NCI-H2081 (cell line): ENCODE data around the gene WDR70.
"Not testable (repeated sequence)": the region's sequence is repeated elsewhere in the genome, so short reads cannot be mapped to it uniquely, and the experiment has no call there.

Source experiments
- DNase-seq, 2 experiments: peaks; one replicate each; lab custom pipeline; 2025; lab: John Stamatoyannopoulos, UW

WDR70 gene

GRCh38 chr5:37517686-37518085 lies 138.6 kb downstream of the WDR70 start:
- DNase-seq: no peak

- not testable (repeated sequence) for DNase-seq
Observed at GRCh38 chr5:37518356-37518755, 139.2 kb downstream of the WDR70 start.

DNA sequence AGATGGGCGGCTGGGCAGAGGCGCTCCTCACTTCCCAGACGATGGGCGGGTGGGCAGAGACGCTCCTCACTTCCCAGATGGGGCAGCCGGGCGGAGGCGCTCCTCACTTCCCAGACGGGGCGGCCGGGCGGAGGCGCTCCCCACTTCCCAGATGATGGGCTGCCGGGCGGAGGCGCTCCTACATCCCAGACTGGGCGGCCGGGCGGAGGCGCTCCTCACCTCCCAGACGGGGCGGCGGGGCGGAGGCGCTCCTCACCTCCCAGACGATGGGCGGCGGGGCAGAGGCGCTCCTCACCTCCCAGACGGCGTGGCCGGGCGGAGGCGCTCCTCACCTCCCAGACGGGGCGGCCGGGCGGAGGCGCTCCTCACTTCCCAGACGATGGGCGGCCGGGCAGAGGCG lies 140.2 kb downstream of the WDR70 start:
- no peak for DNase-seq

- DNase-seq: no peak
Observed at GRCh38 chr5:37519807-37520206, 140.7 kb downstream of the WDR70 start.

DNA sequence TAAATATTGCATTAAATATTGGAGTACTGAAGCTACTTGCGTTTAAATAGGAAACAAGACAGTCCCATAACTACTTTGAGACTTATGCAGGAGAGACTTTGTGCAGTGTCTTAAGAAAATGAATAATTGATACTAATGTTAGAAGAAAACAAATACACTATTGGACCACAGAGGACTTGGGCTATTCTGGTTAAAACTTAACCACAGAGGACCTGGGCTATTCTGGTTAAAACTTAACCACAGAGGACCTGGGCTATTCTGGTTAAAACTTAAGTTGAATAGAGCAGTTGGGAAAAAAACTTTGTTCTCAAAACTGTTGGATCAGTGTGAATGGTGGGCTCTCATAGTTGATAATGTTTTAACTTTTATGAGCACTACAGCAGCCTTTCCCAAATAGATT lies 141.7 kb downstream of the WDR70 start:
- DNase-seq: no peak

DNA sequence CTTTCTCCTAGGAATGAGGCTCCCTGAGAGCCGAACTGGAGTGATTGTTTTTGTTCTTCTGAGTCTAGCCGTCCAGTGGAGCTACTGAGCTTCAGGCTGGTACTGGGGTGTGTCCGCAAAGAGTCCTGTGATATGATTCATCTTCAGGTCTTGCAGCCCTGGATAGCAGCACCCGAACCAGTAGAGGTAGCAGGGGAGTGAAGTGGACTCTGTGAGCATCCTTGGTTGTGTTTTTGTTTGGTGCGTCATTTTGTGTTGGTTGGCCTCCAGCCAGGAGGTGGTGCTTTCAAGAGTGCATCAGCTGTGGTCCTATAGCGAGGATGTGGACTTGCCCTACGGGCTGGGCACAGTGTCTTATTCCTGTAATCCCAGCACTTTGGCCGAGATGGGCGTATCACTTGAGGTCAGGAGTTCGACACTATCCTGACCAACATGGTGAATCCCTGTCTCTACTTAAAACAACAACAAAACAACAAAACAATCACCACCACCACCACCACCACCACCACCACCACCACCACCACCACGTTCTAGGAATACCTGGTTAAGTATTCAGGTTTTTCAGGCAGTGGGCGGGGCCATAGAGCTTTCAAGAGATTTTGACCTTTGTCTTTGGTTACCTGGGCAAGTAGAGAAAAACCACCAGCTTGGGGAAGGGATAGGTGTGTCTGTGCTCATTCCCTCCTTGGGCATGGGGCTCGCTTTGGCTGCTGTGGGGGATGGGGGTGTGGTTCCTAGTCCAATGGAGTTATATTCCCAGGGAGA lies 154.0 kb downstream of the WDR70 start:
- no peak for DNase-seq

DNA sequence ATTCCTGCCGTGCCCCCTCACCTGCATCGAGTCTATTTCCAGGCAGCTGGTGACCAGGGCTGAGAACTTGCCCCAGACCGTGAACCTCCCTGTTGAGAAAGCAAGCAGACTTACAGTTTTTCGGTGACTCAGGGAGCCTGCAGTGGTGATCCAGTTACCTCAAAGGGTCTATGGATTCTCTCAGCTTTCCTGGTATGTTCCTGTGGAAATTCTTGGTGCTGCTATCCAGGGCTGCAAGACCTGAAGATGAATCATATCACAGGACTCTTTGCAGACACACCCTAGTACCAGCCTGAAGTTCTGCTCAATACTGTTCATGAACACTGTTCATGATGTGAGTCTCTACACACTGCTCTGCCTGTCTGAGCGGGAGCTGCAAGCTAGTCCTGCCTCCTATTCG lies 154.7 kb downstream of the WDR70 start:
- no peak for DNase-seq

- DNase-seq: no peak
Observed at GRCh38 chr5:37539459-37539858, 160.3 kb downstream of the WDR70 start.

DNA sequence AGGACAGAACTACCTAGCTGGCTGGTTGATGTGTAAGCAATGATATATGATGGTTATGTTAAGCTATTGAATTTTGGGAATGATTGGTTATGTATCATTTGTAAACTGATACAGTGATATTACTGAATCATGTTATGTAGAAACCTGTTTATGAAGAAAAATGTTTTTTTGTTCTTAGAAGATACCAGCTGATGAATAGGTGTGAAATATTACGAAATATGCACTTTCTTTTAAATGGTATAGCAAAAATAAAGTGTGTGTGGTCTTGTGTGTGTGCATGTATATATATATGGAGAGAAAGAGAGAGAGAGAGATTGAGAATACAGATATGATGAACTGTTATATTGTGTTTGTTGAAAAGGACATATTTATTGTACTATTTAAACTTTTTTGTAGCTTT lies 164.1 kb downstream of the WDR70 start:
- DNase-seq: no peak

GRCh38 chr5:37549411-37549810 lies 170.3 kb downstream of the WDR70 start:
- DNase-seq: no peak

DNA sequence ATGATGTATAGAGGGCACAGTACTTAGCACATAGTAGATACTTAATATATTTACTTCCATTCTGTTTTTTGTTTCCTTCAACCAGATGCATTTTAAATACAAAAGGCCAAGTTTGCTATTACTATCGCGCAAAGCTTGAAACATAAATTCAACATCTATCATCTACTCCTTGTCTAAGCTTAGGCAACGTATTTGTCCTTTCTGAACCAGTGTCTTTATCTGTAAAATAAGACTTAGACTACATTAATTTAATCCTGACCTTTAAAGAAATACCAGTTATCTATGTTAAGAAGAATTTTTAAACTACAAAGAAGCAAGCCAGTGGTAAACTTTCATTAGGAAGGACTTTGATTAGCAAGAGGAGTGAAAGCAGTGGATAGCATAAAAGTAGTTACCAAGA lies 173.0 kb downstream of the WDR70 start:
- DNase-seq: no peak

GRCh38 chr5:37552770-37553719 lies 173.9 kb downstream of the WDR70 start:
- no peak for DNase-seq

- DNase-seq: no peak
Observed at GRCh38 chr5:37553720-37554404, 174.7 kb downstream of the WDR70 start.

- no peak for DNase-seq
Observed at GRCh38 chr5:37554405-37554739, 175.3 kb downstream of the WDR70 start.

DNA sequence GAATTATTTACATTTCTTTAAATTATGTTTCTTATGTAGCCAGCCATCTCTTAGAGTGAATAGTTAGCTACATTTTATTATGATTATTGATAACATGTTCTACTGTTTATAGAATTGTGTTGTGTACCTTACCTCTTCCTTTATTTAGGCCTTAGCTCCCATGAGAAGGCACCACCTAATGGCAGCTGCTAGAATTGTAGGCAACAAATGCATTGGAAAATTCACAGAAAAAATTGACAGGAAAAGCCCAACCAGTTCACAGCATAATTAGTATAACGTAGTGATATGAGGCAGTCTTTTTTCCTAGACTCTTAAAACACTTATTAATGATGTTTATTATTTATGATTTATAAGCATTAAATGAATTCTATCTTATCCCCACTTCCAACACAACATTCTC lies 175.8 kb downstream of the WDR70 start:
- peak; percentile 16 to 46 for DNase-seq

DNA sequence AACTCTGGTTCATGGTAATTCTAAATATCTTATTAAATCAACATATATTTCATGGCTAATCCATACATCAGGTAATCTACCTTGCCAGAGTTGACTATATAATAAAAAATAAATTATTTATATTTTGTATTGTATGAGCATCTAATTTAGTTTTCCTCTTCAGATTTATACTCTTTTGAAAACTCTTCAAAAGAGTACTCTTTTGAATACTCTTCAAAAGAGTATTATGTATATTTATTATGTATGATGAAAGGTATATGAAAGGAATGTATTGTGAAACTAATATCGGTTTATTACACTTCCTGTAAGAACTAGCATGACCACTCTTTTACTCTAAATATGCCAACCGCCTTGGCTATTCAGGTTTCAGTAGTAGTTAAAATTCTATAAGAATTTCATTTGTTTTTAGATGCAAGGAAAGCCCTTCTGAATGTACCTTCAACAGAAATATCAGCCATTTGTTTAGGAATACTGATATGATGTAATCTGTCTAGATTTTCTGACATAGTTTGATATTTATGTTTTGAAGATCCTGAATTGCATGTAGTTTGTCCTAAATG lies 178.7 kb downstream of the WDR70 start:
- no peak for DNase-seq

DNA sequence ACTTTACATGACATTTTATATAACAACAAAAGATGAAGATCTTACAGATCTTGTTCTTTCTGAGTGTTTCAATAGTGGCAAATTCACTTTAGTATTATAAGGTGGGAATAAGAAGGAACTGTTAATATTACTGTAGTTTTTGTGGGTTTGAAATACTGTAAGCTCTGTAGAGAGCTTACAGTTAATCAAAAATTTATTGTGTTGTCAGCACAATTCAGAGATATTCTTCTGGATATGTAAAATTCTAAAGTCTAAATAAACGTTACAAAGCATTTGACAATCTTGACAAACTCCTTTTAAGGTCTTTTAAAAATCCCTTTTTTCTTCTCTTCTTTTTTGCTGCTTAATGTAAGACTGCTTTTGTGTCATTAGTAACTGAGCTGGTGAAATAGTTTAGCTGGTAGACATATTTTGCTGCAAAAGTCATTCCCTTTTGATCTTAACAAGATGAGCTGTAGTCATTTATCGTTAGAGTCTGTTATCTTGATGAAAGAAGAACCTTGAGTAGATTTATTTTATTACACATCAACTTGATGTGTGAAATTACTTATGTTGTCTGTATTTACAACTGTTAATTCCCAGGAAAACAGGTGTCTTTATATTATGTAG lies 186.0 kb downstream of the WDR70 start:
- no peak for DNase-seq

DNA sequence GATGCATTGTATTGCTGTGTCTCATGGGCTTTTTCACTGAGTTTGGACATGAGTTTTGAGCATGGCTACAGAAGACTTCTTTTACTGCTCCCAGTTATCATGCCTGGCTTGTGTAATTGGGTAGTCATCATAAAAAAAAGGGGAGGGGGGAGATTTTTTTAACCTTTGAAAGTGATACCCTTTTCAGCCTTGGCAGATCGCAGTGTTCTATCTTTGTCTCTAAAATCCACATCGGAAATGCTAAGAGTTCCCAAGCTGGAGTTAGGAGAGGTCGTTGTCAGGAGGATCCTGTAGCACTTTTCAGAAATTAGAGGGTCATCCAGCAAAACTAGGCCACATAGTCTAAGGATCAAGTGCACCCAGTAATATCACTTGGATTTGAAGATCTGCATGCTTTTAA lies 188.4 kb downstream of the WDR70 start:
- DNase-seq: no peak

DNA sequence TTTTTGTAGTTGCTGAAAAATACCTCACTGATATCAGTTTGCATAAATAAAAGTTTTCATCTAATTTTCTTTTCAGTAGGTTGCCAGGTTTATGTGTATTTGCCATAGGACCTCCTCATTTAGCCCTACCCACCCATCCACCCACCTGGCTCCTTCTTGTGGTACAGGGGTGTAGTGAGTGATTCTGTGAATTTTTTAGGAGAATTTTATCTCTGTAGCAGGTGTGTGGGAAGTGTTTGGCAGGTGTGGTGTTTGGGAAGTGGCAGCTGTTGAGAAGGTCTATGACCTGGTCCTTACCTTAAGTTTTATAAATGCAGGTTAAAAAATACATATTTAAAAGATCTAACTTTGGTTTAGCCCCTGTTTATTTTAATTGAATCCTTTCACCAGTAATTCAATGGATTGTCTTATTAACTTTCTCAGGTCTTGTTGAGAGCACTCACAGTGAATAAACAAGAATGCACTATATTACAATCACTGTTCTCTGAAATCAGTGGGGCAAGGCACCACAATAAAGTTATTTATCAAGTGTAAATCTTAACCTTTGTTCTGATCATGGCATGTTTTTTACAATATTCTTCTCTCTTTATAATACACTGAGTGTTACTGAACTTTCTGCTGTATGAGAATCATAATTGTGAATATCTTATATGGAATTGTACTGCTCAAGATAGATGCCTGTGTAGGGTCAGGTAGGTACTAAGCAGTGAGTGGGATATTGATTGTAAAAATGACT lies 189.1 kb downstream of the WDR70 start:
- no peak for DNase-seq

DNA sequence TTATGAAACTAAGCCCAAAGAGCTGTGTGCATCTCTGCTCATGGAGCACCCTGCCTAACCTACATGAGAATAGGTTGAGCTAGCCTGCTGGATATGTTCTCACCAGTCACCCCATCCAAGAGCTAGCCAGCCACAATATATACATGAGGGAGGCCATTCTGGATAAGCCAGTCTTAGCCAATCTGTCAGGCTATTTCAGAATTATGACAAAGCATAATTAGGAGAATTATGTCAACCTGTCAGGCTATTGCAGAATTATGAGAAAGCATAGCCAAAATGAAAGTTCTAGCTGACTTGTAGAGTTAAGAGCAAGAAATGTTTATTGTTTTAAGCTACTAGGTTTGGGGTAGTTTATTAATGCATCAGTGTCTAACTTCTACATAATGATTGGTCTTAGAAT lies 189.8 kb downstream of the WDR70 start:
- DNase-seq: no peak

- no peak for DNase-seq
Observed at GRCh38 chr5:37569466-37569865, 190.3 kb downstream of the WDR70 start.
